Renal cortical epithelial cell (primary cell): ENCODE results near the gene SNED1. TPM values are rescaled to one million over a fixed set of nuclear protein-coding genes. Genes with fewer than 3 reads are reported as not detected.

Source experiments
- total RNA-seq: library from RNA; depleted of rRNA; stranded (reverse); fragments of >200 nt; gene quantifications from 2 replicates; pipeline ENCODE4 v1.2.3, GENCODE V29; 2014

Gene SNED1
- total RNA-seq, 1 donor from 2014 or later: 4.2 TPM

Other genes starting within 250 kb of the SNED1 start
- gene KIF1A, start 178.4 kb upstream of the SNED1 start, total RNA-seq: 0.45 and 4.2 TPM in 2 replicates
- not detected in 2 replicates for gene AGXT, start 129.8 kb upstream of the SNED1 start, total RNA-seq
- gene MAB21L4, start 102.5 kb upstream of the SNED1 start, total RNA-seq: 0.10 and 5.2 TPM in 2 replicates
- gene CROCC2, start 92.3 kb upstream of the SNED1 start, total RNA-seq: under 0.01 TPM in 1 of 2 replicates, not detected in the other
- 30.0 and 44.8 TPM in 2 replicates for gene MTERF4, start 103.7 kb downstream of the SNED1 start, total RNA-seq
- gene PASK, start 150.9 kb downstream of the SNED1 start, total RNA-seq: 3.1 and 3.9 TPM in 2 replicates
- 46.6 and 64.8 TPM in 2 replicates for gene PPP1R7, start 151.8 kb downstream of the SNED1 start, total RNA-seq
- gene ANO7, start 190.1 kb downstream of the SNED1 start, total RNA-seq: 1.2 and 1.8 TPM in 2 replicates